Loucy (cell line): Measurements from ENCODE around the gene SLC26A4.
A peak's percentile ranks its signal among the peaks of the same experiment; 100 is the strongest.

ENCODE experiments used
- H2AFZ ChIP-seq: fragments of 200-600 bp; sonication (generic); 2 replicates; pipeline ENCODE4 v1.6.0; 2016; ENCODE audit warnings: antibody characterized with exemption, mild to moderate bottlenecking, low read length, moderate library complexity
- H3F3A ChIP-seq: fragments of 200-600 bp; 2 replicates; pipeline ENCODE4 v1.6.0; 2016; ENCODE audit warnings: antibody characterized with exemption, low read depth, mild to moderate bottlenecking
- H3K27me3 ChIP-seq: fragments of 200-600 bp; sonication (generic); 2 replicates; pipeline ENCODE4 v1.6.1; 2014; ENCODE audit warnings: low read length, mild to moderate bottlenecking; ENCODE audit not compliant: insufficient read depth, poor library complexity, severe bottlenecking
- H3K36me3 ChIP-seq: fragments of 200-600 bp; sonication (generic); 2 replicates; pipeline ENCODE4 v1.6.1; 2016; ENCODE audit warnings: low read length; ENCODE audit not compliant: insufficient read depth
- H3K4me1 ChIP-seq: fragments of 200-600 bp; sonication (generic); 2 replicates; pipeline ENCODE4 v1.5.1; 2014; ENCODE audit warnings: low read length, mild to moderate bottlenecking; ENCODE audit not compliant: insufficient read depth, poor library complexity, severe bottlenecking
- H3K4me2 ChIP-seq: fragments of 200-600 bp; sonication (generic); 2 replicates; pipeline ENCODE4 v1.6.0; 2014; ENCODE audit warnings: antibody characterized with exemption, low read length, low read depth, mild to moderate bottlenecking; ENCODE audit not compliant: poor library complexity, severe bottlenecking
- H3K4me3 ChIP-seq: fragments of 200-600 bp; sonication (generic); 2 replicates; pipeline ENCODE4 v1.5.1; 2014; ENCODE audit warnings: low read length, mild to moderate bottlenecking, mixed read lengths; ENCODE audit not compliant: poor library complexity, severe bottlenecking
- H3K79me2 ChIP-seq: fragments of 200-600 bp; sonication (generic); 2 replicates; pipeline ENCODE4 v1.6.1; 2014; ENCODE audit warnings: low read length; ENCODE audit not compliant: insufficient read depth
- H3K9ac ChIP-seq: fragments of 200-600 bp; sonication (generic); 2 replicates; pipeline ENCODE4 v1.6.0; 2014; ENCODE audit warnings: mild to moderate bottlenecking, low read depth, low read length, moderate library complexity; ENCODE audit not compliant: poor library complexity, severe bottlenecking
- H3K9me2 ChIP-seq: fragments of 200-600 bp; sonication (generic); replicated peaks from 2 replicates; pipeline ENCODE4 v1.6.1; 2016; ENCODE audit warnings: low read depth, low read length, mixed read lengths
- H3K9me3 ChIP-seq: fragments of 200-600 bp; sonication (generic); 2 replicates; pipeline ENCODE4 v1.6.1; 2014; ENCODE audit warnings: mild to moderate bottlenecking, antibody characterized with exemption, low read length, low read depth; ENCODE audit not compliant: insufficient read depth
- H4K20me1 ChIP-seq: fragments of 200-600 bp; sonication (generic); 2 replicates; pipeline ENCODE4 v1.6.0; 2014; ENCODE audit warnings: antibody characterized with exemption, low read length, mild to moderate bottlenecking; ENCODE audit not compliant: insufficient read depth, poor library complexity, severe bottlenecking
- CTCF ChIP-seq: fragments of 200-600 bp; sonication (generic); conservative IDR thresholded peaks from 2 replicates; pipeline ENCODE4 v1.5.1; 2014; ENCODE audit warnings: mild to moderate bottlenecking, antibody characterized with exemption, low read length
- EZH2phosphoT487 ChIP-seq: fragments of 200-600 bp; IDR thresholded peaks from 2 replicates; pipeline ENCODE4 v1.6.1; 2018; ENCODE audit warnings: antibody characterized with exemption, mild to moderate bottlenecking, moderate library complexity, borderline replicate concordance

Gene SLC26A4

GRCh38 chr7:107622894-107623293 lies 37.7 kb upstream of the SLC26A4 start:
- H3K79me2 ChIP-seq = no peaks in the 10 kb centered on the region
- no peaks in the 10 kb centered on the region for H3K9me2 ChIP-seq
- H3K9me3 ChIP-seq = no peaks in the 10 kb centered on the region
- peaks cover 8% of the 10 kb centered on the region for H3K4me1 ChIP-seq
- no peaks in the 10 kb centered on the region for H3K36me3 ChIP-seq
- H3F3A ChIP-seq = no peaks in the 10 kb centered on the region
- no peak overlapping the region for H3K9ac ChIP-seq
- TF ChIP-seq CTCF (no peak), EZH2phosphoT487 (no peak)
- no peak overlapping the region for H2AFZ ChIP-seq
- no peak overlapping the region for H3K4me3 ChIP-seq
- no peaks in the 10 kb centered on the region for H3K27me3 ChIP-seq
- H4K20me1 ChIP-seq = no peaks in the 10 kb centered on the region
- no peak overlapping the region for H3K4me2 ChIP-seq

GRCh38 chr7:107627002-107627401 lies 33.6 kb upstream of the SLC26A4 start:
- TF ChIP-seq CTCF (no peak), EZH2phosphoT487 (no peak)
- Histone ChIP-seq H2AFZ (no peak overlapping the region), H3K4me3 (no peak overlapping the region), H4K20me1 (no peaks in the 10 kb centered on the region), H3F3A (no peaks in the 10 kb centered on the region), H3K27me3 (no peaks in the 10 kb centered on the region), H3K9ac (no peak overlapping the region), H3K36me3 (no peaks in the 10 kb centered on the region), H3K4me2 (no peak overlapping the region), H3K4me1 (peaks cover 15% of the 10 kb centered on the region), H3K79me2 (no peaks in the 10 kb centered on the region), H3K9me3 (no peaks in the 10 kb centered on the region), H3K9me2 (no peaks in the 10 kb centered on the region)

DNA sequence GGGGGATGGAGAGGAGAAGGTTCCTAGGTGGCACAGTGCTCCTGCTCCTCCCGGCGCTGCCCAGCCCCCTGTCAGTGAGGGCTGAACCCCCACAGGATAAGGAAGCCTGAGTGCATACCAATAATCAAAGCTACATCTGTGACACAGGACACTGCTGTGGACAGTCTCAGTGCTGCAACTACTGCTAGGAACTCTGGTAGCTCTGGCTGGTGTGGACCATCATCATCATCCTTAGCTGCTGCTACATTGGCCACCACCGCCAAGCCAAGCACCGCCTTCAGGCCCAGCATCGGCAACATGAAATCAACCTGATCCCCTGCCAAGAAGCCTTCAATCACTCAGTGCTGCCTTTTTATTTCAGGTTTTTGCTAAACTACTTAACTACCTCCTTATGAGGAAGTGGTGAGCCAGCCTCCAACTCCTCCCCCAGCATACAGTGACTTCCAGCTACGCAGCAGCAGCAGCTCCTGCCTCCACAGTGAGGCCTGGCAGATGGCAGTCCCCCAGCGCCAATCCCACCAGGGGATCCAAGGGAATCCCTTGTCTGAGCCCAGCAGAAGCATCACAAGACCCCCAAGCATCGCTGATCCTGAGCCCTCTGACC lies 32.1 kb upstream of the SLC26A4 start:
- peaks cover 12% of the 10 kb centered on the region for H3K4me1 ChIP-seq
- no peak overlapping the region for H3K9ac ChIP-seq
- no peak overlapping the region for H3K4me2 ChIP-seq
- H3K79me2 ChIP-seq = no peaks in the 10 kb centered on the region
- H3K9me2 ChIP-seq = no peaks in the 10 kb centered on the region
- H3K4me3 ChIP-seq = no peak overlapping the region
- H3K27me3 ChIP-seq = no peaks in the 10 kb centered on the region
- H3K9me3 ChIP-seq = no peaks in the 10 kb centered on the region
- H3K36me3 ChIP-seq = no peaks in the 10 kb centered on the region
- no peaks in the 10 kb centered on the region for H3F3A ChIP-seq
- 0 out of 2 replicates have a peak overlapping the region, but pooled peaks have one; percentile 2 for H2AFZ ChIP-seq
- TF ChIP-seq CTCF (no peak), EZH2phosphoT487 (no peak)
- H4K20me1 ChIP-seq = no peaks in the 10 kb centered on the region
